Umbilical cord (tissue), 2 donors: ENCODE results near the gene PRPF4. TPM values are rescaled to one million over a fixed set of nuclear protein-coding genes. Genes with fewer than 3 reads are reported as not detected.
A peak's percentile ranks its signal among the peaks of the same experiment; 100 is the strongest.
"Not testable (repeated sequence)": the region's sequence is repeated elsewhere in the genome, so short reads cannot be mapped to it uniquely, and the experiment has no call there.

Experiments used
- DNase-seq: peaks from one replicate; pipeline ENCODE4 v3.0.0-alpha.2; 2015; ENCODE audit warnings: low spot score
- total RNA-seq: library from RNA; depleted of rRNA; stranded (reverse); fragments of >200 nt; gene quantifications from one replicate; pipeline ENCODE4 v1.2.3, GENCODE V29; 2014; ENCODE audit warnings: low replicate concordance; ENCODE audit not compliant: insufficient read depth

Gene PRPF4
- 26.0 TPM for total RNA-seq

DNA sequence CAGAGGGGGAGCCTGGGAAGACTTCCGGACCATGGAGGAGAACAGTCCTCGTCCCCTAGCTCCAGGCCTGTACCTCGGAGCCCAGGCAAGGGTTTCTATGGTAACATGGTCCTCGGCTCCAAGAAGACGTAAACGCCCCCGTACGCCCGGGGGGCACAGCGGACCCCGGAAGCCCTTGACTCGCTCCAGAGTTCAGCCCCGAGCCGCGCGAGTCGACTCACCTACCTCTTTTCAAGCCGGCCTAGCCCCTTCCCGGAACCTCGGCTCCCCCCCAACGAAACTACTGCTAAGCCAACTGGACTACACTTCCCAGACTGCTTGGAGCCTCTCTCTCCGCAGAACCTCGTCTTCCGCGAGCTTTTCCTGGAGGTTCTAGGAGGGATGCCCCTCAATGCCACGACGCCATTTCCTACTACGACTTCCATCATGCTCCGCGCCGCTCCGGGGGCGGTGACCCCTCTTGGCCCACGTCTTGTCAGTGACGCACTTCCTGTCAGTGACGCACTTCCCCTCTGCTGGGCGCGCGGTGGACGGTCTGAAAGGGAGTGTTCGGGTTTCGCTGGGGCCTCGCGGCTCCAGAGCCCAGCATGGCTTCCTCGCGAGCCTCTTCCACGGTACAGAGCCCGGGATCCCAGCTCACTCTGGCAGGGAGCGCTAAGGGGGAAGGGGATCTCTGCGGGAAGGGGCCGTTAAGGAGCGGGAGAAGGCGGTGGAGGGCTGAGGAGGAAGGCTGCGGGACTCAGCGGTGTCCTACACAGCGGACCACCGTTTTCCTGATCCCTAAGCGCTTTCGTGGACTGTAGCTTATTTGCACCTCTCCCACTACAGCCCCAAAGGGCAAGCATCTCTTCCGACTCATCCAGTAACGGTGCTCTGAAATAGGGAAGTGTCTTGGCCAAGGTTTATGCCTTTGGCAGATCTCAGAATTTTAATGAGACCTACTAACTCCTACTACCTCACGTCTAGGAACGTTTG, at the start of gene PRPF4, which contains the start of gene CDC26:
Gene PRPF4 (plus strand): TSS at position 502 of the 975 bp plus-strand sequence. CDS start 86 bp downstream, at position 588.
Gene CDC26 (minus strand): TSS at position 416 of the 975 bp plus-strand sequence. CDS start 3,065 bp downstream, outside the sequence.
- DNase-seq = peak; percentile 99

GRCh38 chr9:113227436-113227835, 48.0 kb upstream of the PRPF4 start:
- no peak for DNase-seq

DNA sequence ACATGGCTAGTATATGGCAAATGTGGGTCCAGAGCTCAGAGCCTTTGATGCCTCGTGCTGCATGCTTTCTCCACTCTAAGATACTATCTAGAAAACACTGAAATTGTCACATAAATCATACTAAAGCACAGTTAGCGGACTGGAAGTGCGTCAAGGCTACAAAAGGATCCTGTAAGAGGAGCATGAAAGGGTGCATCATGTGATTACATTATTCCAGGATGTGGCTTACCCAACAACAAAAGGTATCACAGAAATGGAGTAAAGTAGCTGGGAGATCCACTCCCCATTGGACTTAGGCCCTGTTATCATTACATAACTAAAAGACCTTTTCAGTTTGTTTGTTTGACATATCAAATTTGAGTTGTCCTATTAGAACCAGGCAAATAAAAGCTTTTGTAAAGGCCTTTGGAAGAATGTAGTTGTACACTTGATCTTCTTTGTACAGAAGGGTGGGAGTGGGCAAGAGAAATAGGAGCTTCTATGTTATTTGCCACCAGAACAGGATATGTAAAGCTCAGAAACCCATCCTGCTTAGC, 47.3 kb upstream of the PRPF4 start:
- DNase-seq = no peak

DNA sequence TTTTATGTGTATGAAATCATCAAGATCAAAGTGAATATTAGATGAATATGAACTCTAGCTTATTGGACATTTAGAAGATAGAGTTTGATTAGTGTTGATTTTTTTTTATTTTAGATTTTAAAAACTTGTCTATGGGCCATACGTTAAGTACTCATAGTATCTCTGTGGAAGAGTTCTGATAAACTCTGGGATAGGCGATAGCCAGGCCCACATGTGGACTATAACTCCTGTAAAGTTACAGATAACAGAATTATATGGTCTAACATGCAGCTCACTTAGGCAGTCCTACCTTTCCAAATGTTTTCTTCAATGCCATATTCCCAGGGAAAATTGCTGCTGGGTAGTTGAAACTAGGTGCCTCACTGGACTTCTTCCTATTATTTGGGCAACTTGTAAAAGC, 43.8 kb upstream of the PRPF4 start:
- no peak for DNase-seq

DNA sequence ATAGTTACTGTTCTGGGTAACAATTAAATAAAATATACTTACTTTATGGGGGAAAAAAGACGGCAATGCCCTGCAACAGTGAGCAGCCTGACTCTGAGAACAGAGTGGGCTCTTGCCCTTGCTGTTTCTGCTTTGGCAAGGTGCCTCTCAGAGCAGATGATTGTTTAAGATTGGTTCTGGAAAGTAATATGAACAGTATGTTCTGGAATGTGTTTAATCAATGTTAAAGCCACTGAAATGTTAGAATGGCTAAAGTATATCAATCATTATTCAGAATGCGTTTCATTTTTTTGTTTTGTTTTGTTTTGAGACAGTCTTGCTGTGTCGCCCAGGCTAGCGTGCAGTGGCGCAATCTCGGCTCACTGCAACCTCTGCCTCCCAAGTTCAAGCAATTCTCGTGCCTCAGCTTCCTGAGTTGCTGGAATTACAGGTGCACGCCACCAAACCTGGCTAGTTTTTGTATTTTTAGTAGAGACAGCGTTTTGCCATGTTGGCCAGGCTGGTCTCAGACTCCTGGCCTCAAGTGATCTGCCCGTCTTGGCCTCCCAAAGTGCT, 39.7 kb upstream of the PRPF4 start:
- DNase-seq = not testable (repeated sequence)

- DNase-seq = no peak
Measured at GRCh38 chr9:113237026-113237425, 38.4 kb upstream of the PRPF4 start.

DNA sequence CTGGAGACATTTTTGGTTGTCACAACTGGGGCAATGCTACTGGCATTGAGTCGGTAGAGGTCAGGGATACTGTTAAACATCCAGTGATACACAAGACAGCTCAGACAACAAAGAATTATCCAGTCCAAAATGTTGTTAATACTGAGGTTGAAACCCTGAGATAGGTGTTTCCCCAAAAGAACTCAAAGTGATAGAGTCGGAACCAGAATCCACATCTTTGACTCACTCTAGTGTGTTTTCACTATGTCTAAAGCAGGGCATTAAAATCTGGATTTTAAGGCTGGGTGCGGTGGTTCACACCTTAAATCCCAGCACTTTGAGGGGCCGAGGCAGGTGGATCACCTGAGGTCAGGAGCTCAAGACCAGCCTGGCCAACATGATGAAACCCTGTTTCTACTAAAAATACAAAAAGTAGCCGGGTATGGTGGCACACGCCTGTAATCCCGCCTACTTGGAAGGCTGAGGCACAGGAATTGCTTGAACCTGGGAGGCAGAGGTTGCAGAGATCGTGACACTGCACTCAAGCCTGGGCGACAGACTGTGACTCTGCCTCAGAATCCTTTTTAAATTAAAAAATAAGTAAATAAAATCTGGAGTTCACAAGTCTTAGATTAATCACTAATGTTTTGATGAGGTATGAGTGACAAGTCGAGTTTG, 37.1 kb upstream of the PRPF4 start:
- DNase-seq = no peak

GRCh38 chr9:113238859-113239232, 36.6 kb upstream of the PRPF4 start:
- no peak for DNase-seq

- DNase-seq = peak; percentile 61
Measured at GRCh38 chr9:113241161-113241560, 34.3 kb upstream of the PRPF4 start.

DNA sequence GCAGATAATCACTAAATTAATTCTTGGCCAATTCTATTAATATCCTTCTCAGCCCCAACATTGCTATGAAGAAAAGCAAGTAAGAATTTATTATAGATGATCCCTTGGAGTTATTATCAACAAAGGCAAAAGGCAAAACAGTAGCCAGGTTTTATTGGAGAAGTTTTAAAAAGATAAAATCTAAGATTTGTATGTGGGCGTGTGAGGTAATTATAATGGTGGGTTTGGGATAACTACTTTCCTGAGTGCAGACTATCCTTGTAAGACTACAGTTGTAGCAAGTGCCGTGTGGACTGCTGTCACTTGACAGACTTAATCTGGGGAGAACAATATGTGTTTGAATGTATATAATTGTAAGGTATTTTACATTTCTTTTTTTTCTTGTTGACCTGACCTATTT, 30.9 kb upstream of the PRPF4 start:
- no peak for DNase-seq

DNA sequence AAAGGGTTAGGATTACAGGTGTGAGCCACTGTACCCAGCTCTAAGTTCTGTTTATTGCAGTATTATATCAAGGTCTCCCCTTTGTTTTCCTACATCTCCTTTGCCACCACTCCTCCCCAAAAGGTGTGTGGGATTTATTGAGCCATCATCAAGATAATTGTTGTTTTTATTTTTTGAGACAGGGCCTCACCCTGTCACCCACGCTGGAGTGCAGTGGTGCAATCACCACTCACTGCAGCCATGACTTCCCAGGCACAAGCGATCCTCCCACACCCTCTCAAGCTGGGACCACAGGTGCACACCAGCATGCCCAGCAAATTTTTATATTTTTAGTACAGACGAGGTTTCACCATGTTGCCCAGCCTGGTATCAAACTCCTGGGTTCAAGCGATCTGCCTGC, 29.6 kb upstream of the PRPF4 start:
- no peak for DNase-seq

DNA sequence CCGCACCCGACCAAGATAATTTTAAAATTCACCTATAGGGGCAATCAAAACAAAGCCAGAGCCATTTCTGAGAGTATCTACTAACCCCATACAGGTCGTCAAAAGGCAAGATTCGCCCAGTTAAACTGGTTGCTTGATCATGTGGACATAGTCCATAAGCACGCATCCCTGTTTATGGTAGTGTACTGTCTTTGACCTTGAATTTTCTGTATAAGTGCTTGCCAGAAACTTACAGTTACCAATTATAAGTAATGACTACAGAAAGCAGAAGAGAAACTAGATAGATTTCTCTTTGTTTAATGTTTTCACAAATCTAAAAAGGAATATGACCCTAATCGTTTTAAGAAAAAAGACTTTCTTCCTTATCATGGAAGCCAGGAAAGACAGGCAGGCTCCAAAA, 28.5 kb upstream of the PRPF4 start:
- DNase-seq = no peak

DNA sequence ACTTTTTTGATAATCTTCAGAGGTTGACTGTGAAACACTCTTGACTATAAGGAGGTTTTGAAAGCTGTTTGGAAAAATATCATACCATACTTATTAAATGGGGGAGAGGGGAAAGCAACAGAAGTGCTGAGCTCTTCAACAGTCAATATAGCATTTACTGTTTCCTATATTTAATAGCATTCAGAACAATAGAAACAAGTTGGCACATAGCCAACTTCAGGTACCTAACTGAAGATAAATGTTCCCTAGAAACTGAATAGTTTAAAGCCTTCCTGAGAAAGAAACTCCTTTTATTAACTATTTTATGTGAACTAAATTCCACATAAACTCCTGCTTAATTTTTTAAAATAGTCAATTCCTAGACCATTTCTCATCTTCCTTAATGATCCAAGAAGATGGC, 27.8 kb upstream of the PRPF4 start:
- DNase-seq = no peak

DNA sequence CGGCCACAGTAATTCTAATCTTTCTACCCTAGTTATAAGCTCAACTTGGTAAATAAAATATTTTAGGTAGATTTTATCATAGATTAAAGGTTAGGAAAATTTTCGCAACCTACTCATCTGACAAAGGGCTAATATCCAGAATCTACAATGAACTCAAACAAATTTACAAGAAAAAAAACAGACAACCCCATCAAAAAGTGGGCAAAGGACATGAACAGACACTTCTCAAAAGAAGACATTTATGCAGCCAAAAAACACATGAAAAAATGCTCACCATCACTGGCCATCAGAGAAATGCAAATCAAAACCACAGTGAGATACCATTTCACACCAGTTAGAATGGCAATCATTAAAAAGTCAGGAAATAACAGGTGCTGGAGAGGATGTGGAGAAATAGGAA, 25.8 kb upstream of the PRPF4 start:
- not testable (repeated sequence) for DNase-seq

DNA sequence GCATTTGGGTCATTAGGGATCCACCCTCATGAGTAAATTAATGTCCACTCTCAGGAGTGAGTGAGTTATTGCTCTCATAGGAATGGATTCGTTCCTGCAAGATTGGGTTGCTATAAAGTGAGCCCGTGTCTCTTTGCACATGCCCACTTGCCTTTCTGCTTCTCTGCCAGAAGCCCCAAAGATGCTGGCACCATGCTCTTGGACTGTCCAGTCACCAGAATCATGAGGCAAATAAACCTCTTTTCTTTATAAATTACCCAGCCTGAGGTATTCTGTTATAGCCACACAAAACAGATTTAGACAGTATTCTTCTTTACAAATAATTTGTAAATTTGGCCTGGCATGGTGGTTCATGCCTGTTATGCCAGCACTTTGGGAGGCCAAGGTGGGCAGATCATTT, 24.7 kb upstream of the PRPF4 start:
- no peak for DNase-seq

DNA sequence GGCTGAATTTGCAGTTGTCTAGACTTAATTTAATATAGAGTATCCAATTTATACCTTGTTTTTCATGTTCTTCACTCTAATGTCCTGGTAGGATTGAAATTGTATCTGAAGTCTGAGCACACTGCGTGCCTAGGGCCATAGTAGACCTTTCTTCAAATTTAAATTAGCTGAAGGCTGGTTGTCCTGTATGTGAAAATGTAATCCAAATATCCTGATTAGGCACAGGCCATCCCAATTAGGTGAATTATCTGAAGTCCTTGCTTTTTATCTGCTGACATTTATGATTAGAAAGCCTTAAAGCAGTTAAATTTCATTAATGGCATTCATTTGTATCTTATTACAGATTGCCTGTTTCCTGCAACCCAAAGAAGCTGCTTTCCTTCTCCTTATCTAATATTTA, 20.5 kb upstream of the PRPF4 start:
- no peak for DNase-seq

DNA sequence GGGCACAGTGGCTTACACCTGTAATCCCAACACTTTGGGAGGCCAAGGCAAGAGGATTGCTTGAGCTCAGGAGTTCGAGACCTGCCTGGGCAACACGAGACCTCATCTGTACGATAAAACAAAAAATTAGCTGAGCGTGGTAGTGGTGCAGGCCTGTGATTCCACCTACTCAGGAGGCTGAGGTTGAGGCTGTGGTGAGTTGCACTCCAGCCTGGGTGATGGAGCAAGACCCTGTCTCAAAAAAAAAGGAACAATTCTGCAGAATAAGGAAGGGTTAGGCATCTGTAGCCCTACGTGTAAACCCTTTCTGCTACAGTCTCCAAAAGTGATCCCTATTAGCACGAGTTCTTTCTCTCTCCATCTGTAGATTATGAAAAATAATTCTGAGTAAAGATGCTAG, 20.0 kb upstream of the PRPF4 start:
- no peak for DNase-seq

GRCh38 chr9:113257863-113258262, 17.6 kb upstream of the PRPF4 start:
- no peak for DNase-seq

GRCh38 chr9:113258282-113258681, 17.2 kb upstream of the PRPF4 start:
- DNase-seq = no peak

DNA sequence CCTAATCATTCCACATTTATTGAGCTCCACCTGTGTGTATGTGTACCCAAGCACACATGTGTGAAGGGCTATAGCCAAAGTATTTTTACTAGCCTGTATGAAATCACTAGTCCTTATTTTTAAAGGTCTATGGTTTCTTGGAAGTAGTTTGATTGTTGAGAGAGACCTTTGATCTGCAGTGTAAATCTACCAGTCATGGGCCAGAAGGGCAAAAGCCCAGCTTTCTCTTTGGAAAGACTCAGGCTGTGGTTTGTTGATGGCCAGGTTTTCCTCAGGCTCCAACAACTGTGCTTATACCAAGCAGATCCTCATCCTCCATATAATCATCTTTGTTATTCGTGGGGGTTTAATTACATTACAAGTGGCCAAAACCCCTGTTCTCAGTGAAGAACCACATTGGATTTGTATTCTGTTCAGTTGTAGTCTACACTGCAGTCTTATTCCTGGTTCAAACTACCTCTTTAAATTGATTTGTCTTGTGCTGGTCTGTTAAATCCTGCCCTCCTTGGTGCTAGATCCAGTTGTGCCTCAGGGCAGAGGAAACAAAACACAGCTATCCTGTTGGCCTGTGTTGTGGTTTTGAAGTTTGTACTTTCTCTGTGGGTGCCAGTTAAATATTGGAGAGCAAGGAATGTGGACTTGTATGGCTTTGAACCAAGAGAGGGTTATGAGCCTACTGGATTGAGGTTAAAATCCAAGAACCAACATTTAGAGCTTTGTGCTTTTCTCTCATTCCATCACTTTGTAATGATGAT, 13.4 kb upstream of the PRPF4 start:
- DNase-seq = no peak

GRCh38 chr9:113266174-113266573, 9.3 kb upstream of the PRPF4 start:
- peak; percentile 59 for DNase-seq
